ENCODE data around the gene LCLAT1.

DNA sequence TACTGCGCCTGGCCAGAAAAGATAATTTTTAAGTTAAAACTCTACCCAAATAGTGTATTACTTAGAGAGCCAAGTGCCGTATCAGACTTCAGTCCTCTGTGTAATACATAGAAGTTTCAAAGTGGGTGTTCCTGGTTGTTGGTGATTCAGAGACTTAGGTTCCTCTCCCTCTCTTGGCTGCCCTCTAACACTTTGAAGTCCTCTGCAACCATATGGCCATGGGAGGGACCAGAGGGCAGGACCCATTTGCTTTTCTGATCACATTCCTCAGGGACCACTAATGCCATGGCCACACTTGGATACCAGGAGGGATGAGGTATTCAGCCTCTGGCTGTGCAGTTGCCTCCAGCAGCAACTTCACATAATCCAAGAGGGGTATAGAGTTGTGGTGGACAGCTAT, 228.7 kb downstream of the LCLAT1 start:
- TF ChIP-seq, protein P1, sequence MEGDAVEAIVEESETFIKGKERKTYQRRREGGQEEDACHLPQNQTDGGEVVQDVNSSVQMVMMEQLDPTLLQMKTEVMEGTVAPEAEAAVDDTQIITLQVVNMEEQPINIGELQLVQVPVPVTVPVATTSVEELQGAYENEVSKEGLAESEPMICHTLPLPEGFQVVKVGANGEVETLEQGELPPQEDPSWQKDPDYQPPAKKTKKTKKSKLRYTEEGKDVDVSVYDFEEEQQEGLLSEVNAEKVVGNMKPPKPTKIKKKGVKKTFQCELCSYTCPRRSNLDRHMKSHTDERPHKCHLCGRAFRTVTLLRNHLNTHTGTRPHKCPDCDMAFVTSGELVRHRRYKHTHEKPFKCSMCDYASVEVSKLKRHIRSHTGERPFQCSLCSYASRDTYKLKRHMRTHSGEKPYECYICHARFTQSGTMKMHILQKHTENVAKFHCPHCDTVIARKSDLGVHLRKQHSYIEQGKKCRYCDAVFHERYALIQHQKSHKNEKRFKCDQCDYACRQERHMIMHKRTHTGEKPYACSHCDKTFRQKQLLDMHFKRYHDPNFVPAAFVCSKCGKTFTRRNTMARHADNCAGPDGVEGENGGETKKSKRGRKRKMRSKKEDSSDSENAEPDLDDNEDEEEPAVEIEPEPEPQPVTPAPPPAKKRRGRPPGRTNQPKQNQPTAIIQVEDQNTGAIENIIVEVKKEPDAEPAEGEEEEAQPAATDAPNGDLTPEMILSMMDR (IDR thresholded peaks at IDR 0.05) = no peak
- TF ChIP-seq EP300 (IDR thresholded peaks at IDR 0.05) = no peak
- no peak for TF ChIP-seq POLR2A (IDR thresholded peaks at IDR 0.05)

All from suprapubic skin (tissue), 3 donors.